Measurements from ENCODE around the gene SEZ6L2. TPM values are rescaled to one million over a fixed set of nuclear protein-coding genes. Genes with fewer than 3 reads are reported as not detected.

Gene SEZ6L2
- total and polyA plus RNA-seq, 9 of the 15 experiments (the other 6 are each of a cell fraction or from before 2014, with no cell fraction given): 0.10 to 2.1 (median 0.72) TPM

- TF ChIP-seq HINFP (tag; conservative IDR thresholded peaks at IDR 0.05; ENCODE audit: low read depth): no peak
- peak; percentile 82 for TF ChIP-seq NCOA6 (IDR thresholded peaks at IDR 0.05)
- no peak for TF ChIP-seq ZNF140 (CRISPR knock-in tag; IDR thresholded peaks at IDR 0.05)
- no peak for TF ChIP-seq ZNF133 (CRISPR knock-in tag; IDR thresholded peaks at IDR 0.05)
- TF ChIP-seq DIDO1 (tag; IDR thresholded peaks at IDR 0.05; ENCODE audit: low read depth): no peak; the same call in 1 of the 2 replicates
- TF ChIP-seq ZNF764 (CRISPR knock-in tag; IDR thresholded peaks at IDR 0.05; ENCODE audit: low read depth): no peak
- peak; percentile 56; the same call in 1 of the 2 replicates for TF ChIP-seq PYGO2 (tag; IDR thresholded peaks at IDR 0.05)
- TF ChIP-seq VEZF1 (CRISPR knock-in tag; IDR thresholded peaks at IDR 0.05): peak; percentile 87
- no peak for TF ChIP-seq CBX1 (IDR thresholded peaks at IDR 0.05; ENCODE audit: low read depth)
- peak; percentile 9 for TF ChIP-seq ESRRA (IDR thresholded peaks at IDR 0.05; ENCODE audit: borderline replicate concordance, low read depth)
- no peak for TF ChIP-seq CREB5 (CRISPR knock-in tag; IDR thresholded peaks at IDR 0.05)
- TF ChIP-seq ZBTB49 (CRISPR knock-in tag; IDR thresholded peaks at IDR 0.05; ENCODE audit: borderline replicate concordance): no peak
- TF ChIP-seq SREBF2 (CRISPR knock-in tag; IDR thresholded peaks at IDR 0.05): no peak
- no peak for TF ChIP-seq ZNF146 (CRISPR knock-in tag; IDR thresholded peaks at IDR 0.05; ENCODE audit: unreplicated experiment)
- TF ChIP-seq DMBX1 (CRISPR knock-in tag; IDR thresholded peaks at IDR 0.05; ENCODE audit: borderline replicate concordance): no peak
- TF ChIP-seq MXD1 (CRISPR knock-in tag; IDR thresholded peaks at IDR 0.05; ENCODE audit: borderline replicate concordance, poor library complexity, severe bottlenecking): no peak
- TF ChIP-seq BRD4 (IDR thresholded peaks at IDR 0.05): no peak
- TF ChIP-seq ZNF134 (CRISPR knock-in tag; conservative IDR thresholded peaks at IDR 0.05): no peak
- peak; percentile 57 for TF ChIP-seq SMAD1 (IDR thresholded peaks at IDR 0.05; ENCODE audit: low read depth, low read length, partially characterized antibody)
- TF ChIP-seq BCOR (IDR thresholded peaks at IDR 0.05): 0 out of 2 replicates have a peak, but pooled peaks have one; percentile 6
These were observed 36.3 kb downstream of the SEZ6L2 start, which contains the start of gene CDIPT (continued) for GRCh38 chr16:29862884-29863668.

All from K562 (cell line).